Epithelial cell of proximal tubule (primary cell): Measurements from ENCODE around the gene WARS2. TPM values are rescaled to one million over a fixed set of nuclear protein-coding genes. Genes with fewer than 3 reads are reported as not detected.
"Not testable (repeated sequence)": the region's sequence is repeated elsewhere in the genome, so short reads cannot be mapped to it uniquely, and the experiment has no call there.

Experiments used
- DNase-seq: peaks from one replicate; pipeline ENCODE4 v3.0.0-alpha.2; 2011; ENCODE audit warnings: low read depth
- H3K4me3 ChIP-seq: 2 replicates; pipeline ENCODE4 v1.5.1; 2011; ENCODE audit warnings: low read depth, mild to moderate bottlenecking, low read length
- total RNA-seq: library from RNA; depleted of rRNA; stranded (reverse); fragments of >200 nt; gene quantifications from 2 replicates; pipeline ENCODE4 v1.2.3, GENCODE V29; 2015
- TF ChIP-seq, protein P1 (sequence below): conservative IDR thresholded peaks from 2 replicates; pipeline ENCODE4 v1.5.1; 2012; ENCODE audit warnings: low read depth, mild to moderate bottlenecking, low read length

Gene WARS2
- 14.8 TPM in 2 replicates for total RNA-seq

DNA sequence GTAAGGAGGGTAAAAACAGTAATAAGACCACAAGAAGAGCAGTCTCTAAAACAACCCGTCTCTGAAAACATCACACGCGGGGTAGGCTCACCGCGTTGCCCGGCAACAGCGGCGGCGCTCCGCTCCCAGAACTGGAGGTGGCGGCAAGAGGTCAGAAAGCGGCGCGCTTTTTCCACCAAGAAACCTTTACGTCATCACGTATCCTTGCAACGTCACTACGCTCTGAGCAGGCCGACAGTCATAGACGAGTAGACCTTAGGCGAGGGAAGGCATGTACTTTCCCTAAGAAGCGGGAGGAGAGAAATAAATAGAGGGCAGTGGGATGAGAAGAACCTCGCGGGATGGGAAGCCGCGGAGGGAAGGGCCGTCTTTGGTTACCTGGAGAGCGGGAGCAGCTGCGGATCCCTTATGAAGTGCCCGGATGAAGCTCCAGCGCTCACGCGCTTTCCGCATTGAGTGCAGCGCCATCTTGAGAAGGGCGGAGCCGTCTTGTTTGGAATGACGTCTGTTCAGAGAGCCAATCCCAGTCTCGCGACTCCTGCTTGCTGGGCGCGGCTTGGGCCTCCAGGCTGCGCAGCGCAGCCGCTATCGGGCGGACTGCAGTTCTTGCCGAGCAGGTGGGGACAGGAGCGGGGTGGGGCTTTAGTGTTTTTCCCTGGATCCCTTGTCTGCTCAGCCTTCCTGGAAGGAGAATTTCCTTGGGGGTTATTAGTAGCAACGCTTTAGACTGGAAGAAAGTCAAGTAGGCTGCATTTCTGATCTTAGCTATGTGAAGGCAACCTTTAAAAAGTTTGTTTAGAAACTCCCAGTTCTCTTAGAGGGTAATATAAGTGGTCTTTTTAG is at the start of gene WARS2:
Gene WARS2, minus strand, starts transcription at position 477 of the 843 bp plus-strand sequence. Its CDS starts 9 bp downstream, at position 468.
- peak; percentile 94 for DNase-seq
- peak within 1 kb of the TSS; percentile 63 for H3K4me3 ChIP-seq
- TF ChIP-seq, protein P1, sequence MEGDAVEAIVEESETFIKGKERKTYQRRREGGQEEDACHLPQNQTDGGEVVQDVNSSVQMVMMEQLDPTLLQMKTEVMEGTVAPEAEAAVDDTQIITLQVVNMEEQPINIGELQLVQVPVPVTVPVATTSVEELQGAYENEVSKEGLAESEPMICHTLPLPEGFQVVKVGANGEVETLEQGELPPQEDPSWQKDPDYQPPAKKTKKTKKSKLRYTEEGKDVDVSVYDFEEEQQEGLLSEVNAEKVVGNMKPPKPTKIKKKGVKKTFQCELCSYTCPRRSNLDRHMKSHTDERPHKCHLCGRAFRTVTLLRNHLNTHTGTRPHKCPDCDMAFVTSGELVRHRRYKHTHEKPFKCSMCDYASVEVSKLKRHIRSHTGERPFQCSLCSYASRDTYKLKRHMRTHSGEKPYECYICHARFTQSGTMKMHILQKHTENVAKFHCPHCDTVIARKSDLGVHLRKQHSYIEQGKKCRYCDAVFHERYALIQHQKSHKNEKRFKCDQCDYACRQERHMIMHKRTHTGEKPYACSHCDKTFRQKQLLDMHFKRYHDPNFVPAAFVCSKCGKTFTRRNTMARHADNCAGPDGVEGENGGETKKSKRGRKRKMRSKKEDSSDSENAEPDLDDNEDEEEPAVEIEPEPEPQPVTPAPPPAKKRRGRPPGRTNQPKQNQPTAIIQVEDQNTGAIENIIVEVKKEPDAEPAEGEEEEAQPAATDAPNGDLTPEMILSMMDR, result no peak

DNA sequence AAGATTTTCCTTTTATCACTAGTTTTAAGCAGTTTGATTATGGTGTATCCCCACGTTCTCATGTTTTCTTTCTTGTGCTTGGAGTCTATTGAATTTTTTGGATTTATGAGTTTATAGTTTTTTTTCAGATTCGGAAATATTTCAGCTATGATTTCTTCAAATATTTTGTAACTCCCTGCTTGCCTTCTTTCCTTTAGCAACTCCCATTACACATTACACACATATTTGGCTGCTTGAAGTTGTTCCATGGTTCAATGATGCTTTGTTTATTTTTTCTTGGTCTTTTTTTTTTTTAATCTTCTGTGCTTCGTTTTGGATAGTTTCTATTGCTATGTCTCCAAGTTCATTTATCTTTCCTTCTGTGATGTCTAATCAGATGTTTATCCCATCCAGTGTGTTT is 48.5 kb upstream of the WARS2 start:
- TF ChIP-seq, protein P1, result no peak
- no peak overlapping the region for H3K4me3 ChIP-seq
- no peak for DNase-seq

DNA sequence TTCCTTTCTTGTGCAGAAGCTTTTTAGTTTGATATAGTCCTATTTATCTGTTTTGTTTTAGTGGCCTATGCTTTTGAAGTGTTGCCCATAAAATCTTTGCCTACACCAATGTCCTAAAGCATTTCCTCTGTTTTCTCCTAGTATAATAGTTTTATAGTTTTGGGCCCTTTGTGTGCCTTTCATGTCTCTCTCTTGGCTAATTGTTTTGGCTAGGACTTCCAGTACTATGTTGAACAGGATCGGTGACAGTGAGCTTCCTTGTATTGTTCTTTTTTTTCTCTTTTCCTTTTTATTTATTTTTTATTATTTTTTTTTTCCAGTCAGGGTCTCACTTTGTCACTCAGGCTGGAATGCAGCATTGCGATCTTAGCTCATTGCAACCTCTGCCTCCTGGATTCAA is 47.0 kb upstream of the WARS2 start:
- H3K4me3 ChIP-seq, result no peak overlapping the region
- DNase-seq, result no peak
- TF ChIP-seq, protein P1, result no peak

DNA sequence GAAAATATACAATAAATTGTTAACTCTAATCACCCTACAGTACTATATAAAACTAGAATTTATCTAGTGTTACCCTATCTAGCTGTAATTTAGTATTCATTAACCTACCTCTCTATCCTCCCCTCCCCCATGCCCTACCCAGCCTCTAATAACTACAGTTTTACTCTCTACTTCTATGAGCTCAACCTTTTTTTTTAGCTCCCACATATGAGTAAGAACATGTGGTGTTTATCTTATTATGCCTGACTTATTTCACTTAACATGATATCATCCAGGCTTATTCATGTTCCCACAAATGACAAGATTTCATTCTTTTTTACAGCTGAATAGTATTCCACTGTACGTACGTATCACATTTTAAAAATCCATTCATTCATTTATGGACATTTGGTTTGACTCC is 46.0 kb upstream of the WARS2 start:
- TF ChIP-seq, protein P1, result no peak
- DNase-seq, result no peak
- H3K4me3 ChIP-seq, result no peak overlapping the region

DNA sequence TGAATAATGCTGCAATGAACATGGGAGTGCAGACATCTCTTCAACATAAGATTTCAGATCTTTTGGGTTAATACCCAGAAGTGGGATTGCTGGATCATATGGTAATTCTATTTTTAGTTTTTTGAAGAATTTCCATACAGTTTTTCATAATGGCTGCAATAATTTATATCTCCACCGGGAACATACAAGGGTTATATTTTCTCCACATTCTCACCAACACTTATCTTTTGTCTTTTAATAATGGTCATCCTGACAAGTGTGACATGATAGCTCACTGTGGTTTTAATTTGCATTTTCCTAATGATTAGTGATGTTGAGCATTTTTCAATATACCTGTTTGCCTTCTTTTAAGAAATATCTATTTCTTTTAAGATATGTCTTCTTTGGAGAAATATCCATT is 44.5 kb upstream of the WARS2 start:
- TF ChIP-seq, protein P1, result no peak
- H3K4me3 ChIP-seq, result no peak overlapping the region
- no peak for DNase-seq

DNA sequence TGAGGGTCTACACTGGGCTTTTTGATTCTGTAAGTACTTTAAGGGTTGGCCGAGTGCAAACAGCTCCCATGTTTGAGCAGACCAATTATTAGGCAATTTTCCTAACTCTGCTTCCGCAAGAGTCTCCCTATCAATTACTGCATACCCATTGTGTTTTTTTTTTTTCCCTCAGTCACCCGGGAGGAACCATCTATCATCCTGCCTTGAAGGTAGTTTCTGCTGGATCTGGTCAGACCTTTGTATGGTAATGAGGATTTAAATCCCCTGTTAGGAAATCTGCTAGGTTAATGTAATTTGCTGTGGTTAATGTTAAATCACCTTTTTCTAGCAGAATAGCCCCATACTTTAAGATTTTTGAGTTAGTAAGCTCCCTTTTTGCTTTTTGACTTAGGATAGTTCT is 40.8 kb upstream of the WARS2 start:
- TF ChIP-seq, protein P1, result no peak

DNA sequence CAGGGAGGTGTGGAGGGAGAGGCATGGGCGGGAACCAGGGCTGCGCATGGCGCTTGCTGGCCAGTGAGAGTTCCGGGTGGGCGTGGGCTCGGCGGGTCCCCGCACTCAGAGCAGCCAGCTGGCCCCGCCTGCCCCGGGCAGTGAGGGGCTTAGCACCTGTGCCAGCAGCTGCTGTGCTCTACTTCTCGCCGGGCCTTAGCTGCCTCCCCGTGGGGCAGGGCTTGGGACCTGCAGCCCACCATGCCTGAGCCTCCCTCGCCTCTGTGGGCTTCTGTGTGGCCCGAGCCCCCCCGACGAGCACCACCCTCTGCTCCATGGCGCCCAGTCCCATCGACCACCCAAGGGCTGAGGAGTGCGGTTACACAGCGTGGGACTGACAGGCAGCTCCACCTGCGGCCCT is 38.6 kb upstream of the WARS2 start:
- DNase-seq, result no peak
- H3K4me3 ChIP-seq, result no peak overlapping the region
- TF ChIP-seq, protein P1, result no peak

More for the DNA sequence above, 40.8 kb upstream of the WARS2 start:
- DNase-seq, result no peak
- no peak overlapping the region for H3K4me3 ChIP-seq

DNA sequence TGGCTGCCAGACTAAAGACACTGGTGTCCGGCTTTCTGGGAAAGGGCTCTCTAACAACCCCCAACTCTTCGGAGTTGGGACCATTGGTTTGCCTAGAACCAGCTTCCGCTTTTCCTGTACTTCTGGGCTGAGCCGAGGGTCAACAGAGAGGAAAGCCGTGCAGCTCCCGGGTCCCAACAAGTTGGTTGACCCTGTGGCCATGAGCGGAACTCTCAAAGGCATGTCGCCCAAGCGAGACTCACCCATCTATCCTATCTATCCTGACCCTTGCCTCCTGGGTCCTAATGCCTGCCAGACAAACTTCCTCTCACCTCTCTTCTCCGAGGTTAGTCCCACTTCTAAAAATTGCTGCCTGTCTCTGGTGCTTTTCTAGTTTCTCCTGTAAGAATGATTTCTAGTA is 32.5 kb upstream of the WARS2 start:
- DNase-seq, H3K4me3 ChIP-seq: not testable (repeated sequence)

DNA sequence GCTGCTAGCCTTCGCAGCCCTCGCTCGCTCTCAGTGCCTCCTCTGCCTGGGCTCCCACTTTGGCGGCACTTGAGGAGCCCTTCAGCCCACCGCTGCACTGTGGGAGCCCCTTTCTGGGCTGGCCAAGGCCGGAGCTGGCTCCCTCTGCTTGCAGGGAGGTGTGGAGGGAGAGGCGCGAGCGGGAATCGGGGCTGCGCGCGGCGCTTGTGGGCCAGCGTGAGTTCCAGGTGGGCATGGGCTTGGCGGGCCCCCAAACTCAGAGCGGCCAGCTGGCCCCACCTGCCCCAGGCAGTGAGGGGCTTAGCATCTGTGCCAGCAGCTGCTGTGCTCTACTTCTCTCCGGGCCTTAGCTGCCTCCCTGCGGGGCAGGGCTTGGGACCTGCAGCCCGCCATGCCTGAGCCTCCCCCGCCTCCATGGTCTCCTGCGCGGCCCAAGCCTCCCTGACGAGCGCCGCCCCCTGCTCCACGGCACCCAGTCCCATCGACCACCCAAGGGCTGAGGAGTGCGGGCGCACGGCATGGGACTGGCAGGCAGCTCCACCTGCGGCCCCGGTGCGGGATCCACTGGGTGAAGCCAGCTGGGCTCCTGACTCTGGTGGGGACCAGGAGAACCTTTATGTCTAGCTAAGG is 31.0 kb upstream of the WARS2 start:
- H3K4me3 ChIP-seq, DNase-seq: not testable (repeated sequence)
